Right lobe of liver (tissue), 4 donors: ENCODE measurements around the gene CADPS.

Experiments used
- POLR2A ChIP-seq: fragments of 450-650 bp; IDR thresholded peaks from one replicate; pipeline ENCODE4 v1.6.1; 2017; ENCODE audit warnings: antibody characterized with exemption, mild to moderate bottlenecking
- TF ChIP-seq, protein P1 (sequence below), 4 donors: fragments of 200-600 bp in 3 of 4; fragments of 450-650 bp in 1 of 4; IDR thresholded peaks; one replicate each; pipeline versions ENCODE4 v1.5.1 to v1.8.0; 2016 to 2022; ENCODE audit warnings: antibody characterized with exemption in 4 of 4, mild to moderate bottlenecking in 2 of 4
- donor health status: DM: no; HTN: no; CAD: no.
- donor health status: DM: no; HTN: no; CAD: no.
- donor health status: DM: no; HTN: yes; CAD: no.

DNA sequence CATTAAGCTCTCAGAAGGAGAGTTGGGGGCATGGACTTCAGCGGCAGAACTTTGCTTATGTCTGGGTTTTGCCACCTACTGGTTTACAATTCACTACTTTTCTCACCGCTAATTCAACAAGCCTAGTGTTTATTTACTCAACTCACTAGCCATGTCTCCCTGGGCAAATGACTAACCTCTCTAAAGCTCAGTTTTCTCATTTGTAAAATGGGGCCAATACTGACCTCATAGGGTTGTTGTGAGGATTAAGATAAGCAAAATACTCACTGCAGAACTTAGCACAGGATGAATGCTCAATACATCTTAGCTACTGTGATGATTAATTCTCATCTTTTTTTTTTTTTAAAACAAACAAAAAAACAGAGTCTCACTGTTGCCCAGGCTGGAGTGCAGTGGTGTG lies 106.3 kb downstream of the CADPS start:
- TF ChIP-seq, protein P1, sequence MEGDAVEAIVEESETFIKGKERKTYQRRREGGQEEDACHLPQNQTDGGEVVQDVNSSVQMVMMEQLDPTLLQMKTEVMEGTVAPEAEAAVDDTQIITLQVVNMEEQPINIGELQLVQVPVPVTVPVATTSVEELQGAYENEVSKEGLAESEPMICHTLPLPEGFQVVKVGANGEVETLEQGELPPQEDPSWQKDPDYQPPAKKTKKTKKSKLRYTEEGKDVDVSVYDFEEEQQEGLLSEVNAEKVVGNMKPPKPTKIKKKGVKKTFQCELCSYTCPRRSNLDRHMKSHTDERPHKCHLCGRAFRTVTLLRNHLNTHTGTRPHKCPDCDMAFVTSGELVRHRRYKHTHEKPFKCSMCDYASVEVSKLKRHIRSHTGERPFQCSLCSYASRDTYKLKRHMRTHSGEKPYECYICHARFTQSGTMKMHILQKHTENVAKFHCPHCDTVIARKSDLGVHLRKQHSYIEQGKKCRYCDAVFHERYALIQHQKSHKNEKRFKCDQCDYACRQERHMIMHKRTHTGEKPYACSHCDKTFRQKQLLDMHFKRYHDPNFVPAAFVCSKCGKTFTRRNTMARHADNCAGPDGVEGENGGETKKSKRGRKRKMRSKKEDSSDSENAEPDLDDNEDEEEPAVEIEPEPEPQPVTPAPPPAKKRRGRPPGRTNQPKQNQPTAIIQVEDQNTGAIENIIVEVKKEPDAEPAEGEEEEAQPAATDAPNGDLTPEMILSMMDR (IDR thresholded peaks at IDR 0.05), result no peak
- TF ChIP-seq POLR2A, result no peak
